GM19455 (cell line): ENCODE measurements around the gene STARD8.
A peak's percentile ranks its signal among the peaks of the same experiment; 100 is the strongest.
"Not testable (repeated sequence)": the region's sequence is repeated elsewhere in the genome, so short reads cannot be mapped to it uniquely, and the experiment has no call there.

ENCODE experiments used
- ATAC-seq: cut with Tn5 transposase; IDR thresholded peaks from one replicate; pipeline ENCODE4 v1.9.1; 2021; ENCODE audit not compliant: unreplicated experiment

Gene STARD8

GRCh38 chrX:68714856-68715255 is 67.4 kb downstream of the STARD8 start:
- ATAC-seq: no peak

DNA sequence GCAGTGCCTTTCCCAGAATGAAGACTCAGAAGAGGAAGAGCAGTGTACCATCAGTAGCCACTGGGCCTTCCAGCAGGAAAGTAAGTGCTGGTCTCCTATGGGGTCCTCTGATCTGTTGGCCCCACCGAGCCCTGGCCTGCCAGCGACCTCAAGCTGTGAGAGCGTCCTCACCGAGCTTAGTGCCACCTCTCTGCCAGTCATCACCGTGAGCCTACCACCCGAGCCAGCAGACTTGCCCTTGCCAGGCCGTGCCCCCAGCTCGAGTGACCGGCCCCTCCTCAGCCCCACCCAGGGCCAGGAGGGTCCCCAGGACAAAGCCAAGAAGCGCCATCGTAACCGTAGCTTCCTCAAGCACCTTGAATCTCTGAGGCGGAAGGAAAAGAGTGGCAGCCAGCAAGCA is 69.7 kb downstream of the STARD8 start:
- no peak for ATAC-seq

DNA sequence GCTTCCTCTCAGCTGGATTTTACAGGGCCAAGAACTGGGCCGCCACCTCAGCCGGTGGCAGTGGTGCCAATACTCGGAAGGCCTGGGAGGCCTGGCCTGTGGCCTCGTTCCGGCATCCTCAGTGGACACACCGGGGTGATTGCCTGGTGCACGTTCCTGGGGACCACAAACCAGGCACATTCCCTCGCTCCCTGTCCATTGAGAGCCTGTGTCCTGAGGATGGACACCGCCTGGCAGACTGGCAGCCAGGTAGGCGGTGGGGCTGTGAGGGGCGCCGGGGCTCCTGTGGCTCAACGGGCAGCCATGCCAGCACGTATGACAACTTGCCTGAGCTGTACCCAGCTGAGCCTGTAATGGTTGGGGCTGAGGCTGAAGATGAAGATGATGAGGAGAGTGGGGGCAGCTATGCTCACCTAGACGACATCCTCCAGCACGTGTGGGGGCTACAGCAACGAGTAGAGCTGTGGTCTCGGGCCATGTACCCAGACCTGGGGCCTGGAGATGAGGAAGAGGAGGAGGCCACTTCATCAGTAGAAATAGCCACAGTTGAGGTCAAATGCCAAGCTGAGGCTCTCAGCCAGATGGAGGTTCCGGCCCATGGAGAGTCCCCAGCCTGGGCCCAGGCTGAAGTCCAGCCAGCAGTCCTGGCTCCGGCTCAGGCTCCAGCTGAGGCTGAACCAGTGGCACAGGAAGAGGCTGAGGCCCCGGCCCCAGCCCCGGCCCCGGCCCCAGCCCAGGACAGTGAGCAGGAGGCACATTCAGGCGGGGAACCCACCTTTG is 70.4 kb downstream of the STARD8 start:
- no peak for ATAC-seq

- no peak for ATAC-seq
Observed at GRCh38 chrX:68718443-68718820, 71.0 kb downstream of the STARD8 start.

DNA sequence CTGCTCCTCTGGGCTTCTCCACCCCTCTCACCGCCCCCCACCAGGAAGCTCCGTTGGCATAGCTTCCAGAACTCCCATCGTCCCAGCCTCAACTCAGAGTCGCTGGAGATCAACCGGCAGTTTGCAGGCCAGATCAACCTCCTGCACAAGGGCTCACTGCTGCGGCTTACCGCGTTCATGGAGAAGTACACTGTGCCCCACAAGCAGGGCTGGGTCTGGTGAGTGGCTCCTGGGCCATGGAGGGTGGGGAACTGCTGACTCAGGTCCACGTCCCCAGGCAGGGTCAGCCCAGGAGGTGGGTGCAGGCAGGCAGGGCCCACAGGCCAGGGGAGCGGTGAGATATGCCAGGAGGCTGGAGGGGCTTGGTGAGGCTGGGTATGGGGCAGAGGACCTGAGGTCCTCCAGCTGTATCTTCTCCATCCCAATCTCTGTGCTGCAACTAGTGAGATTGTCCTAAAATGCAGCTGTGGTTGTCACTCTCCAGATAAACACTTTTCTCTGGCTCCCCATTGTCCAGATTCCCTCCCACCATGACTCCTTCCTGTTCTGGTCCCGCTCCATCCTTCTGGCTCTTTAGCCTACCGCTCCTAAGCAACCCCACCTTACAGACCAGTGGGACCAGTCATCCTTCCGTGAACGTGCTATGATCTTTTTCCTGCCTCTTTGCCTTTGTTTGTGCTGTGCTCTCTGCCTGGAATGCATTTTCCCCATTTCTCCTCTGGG is 71.9 kb downstream of the STARD8 start:
- no peak for ATAC-seq

- ATAC-seq: no peak
Observed at GRCh38 chrX:68719904-68720614, 72.6 kb downstream of the STARD8 start.

DNA sequence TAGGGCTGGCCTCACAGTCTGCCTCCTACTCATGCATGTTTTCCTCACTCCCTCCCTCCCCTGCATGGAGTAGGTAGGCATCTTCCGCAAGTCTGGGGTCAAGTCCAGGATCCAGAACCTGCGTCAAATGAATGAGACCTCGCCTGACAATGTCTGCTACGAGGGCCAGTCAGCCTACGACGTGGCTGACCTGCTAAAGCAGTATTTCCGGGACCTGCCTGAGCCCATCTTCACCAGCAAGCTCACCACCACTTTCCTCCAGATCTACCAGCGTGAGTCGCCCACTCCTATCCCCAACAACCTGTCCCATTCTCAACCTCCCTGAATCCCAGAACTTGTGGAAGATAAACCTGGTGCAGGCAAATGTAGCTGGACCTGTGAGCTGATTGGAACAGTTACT is 73.4 kb downstream of the STARD8 start:
- ATAC-seq: no peak

DNA sequence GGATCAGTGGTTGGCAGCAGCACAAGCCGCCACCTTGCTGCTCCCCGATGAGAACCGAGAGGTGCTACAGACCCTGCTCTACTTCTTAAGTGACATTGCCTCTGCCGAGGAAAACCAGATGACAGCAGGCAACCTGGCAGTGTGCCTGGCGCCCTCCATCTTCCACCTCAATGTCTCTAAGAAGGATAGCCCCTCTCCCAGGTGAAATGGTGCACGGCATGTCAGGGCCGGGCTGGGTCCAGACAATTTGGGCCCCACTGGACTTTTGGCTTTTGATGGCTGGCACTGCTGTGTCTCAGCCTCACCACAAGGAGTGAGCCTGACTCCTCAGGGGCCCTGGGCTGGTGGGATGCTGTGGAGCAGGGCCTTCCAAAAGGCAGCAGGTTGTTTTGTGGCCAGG is 74.1 kb downstream of the STARD8 start:
- ATAC-seq: no peak

- no peak for ATAC-seq
Observed at GRCh38 chrX:68721991-68722860, 74.8 kb downstream of the STARD8 start.

GRCh38 chrX:68723491-68724155 is 76.2 kb downstream of the STARD8 start:
- no peak for ATAC-seq

DNA sequence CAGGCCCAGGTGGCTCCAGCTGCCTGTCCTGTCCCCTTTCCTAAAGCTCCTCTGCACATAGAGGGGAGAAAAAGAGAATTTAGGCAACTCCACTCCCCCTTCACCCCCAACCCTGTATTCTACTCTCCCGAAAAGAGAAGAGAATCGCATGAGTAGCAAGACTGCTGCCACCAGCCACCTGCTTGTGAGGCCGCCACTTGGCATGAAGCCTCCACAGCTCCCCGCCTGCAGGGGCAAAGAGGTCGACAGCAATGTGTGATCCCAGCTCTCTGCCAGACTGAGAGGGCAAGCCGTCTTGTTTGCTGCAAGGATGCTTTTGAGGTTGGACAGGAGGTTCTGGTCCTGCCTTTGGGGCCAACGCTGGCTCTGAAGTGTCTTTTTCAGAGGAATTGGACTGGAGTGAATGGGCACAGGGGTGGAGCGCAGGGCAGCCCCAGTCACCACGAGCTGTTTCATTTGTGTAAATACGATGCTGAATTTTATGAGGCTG is 77.1 kb downstream of the STARD8 start:
- ATAC-seq: no peak

DNA sequence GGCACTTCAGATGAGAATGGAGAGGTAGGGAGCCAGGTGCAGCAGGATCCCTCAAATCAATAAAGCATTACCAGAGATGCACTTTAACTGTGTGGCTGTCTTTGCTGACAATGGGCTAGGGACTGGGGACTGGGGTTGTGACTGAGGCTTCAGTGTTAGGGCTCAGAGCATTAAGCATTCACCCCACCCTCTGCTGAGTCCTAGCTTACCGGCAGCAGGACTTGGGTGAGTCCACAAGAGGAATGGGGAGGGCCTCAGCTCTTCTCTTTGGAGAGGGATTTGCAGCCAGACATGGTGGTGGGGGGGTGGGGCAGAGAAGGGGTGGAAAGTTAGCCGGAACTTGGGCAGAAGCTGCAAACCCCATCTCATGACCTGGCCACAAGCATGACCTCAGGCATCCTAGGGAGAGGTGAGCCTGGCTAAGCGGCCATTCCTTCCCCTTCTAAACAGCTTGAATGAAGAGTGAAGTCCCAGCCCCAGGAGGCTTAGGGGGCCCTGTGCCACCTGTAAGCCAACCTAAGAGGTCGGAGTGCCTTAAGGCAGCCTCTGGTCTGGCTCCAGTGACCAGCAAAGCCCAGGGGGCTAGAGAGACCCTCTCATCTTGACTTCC is 78.4 kb downstream of the STARD8 start:
- no peak for ATAC-seq

DNA sequence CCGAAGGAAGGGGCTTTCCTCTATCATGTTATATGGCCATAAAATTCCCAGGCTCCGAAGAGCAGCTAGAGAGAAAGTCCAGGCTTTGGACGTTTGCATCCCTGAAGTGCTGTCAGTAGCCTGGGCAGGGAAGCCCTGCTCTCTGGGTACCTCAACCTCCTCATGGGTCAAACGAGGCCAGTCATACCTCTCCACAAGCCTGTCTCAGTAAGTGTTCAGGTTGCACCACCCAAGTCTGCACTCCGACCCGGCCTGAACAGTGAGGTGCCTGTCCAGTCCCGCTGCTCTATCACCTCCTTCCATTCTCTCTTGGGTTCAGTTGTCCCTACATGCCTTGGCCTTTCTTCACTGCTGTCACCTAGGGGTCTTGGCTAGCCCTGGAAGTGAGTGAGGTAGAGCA is 78.9 kb downstream of the STARD8 start:
- ATAC-seq: no peak

DNA sequence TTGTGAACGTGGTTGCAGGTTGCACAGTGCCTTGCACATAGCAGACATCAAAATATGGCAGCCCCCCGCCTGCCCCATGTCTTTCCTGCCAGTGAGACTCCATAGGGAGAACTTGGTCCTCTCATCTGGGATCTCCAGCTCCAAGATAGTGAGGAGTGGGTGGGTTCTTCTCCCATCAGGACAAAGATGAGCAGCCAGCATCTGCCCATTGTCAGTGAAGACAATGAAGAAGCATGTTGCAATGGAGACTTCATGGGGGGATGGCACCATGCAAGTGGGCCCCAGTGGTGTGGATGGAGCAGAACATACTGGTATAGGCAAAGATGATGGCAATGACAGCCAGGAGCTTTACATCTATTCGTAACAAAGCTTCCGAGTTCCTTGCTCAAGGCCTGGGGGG is 80.2 kb downstream of the STARD8 start:
- ATAC-seq: no peak

- no peak for ATAC-seq
Observed at GRCh38 chrX:68728186-68728585, 80.7 kb downstream of the STARD8 start.

DNA sequence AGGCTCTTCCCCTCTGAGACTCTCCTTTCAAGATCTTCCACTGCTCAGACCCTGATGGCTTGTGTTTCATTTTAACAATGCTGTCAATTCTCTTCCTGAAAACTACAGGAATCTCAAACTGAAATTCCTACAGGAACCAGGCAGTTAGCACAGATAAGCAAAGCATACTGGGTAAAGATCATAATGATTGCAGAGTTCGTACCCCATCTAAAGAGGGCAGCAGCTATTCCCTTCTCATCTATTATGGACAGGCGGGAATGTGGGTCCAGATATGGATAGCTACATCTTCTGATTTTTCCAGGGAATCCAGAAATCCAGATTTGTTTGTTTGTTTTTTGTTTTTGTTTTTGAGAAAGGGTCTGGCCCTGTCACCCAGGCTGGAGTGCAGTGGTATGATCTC is 83.8 kb downstream of the STARD8 start:
- ATAC-seq: no peak

DNA sequence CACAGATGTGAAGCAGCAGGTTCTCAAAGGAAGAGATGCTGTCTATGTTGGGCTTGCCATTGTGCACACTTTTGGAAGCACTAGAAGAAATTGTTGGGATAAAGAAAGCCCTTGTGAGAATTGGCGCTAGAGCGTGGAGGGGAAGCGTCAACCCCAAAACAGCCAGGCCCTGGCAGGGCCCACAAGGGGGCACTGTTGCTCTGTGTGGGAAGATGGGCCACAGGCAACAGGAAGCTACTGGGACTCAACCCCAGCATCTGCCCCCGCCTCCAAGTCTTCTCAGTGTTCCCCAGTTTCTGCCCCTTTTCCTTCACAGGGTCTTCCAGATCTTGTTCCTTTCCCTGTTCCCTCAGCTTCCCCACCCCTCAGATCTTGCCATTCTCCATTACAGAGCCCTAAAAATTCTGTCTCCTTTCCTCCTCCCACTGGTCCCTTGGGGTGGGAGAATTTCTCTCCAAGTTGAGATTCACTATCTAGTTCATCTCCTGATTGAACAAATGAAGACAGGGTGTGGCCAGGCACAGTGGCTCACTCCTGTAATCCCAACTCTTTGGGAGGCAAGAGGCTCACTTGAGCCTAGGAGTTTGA is 85.5 kb downstream of the STARD8 start:
- peak; percentile 68 for ATAC-seq

DNA sequence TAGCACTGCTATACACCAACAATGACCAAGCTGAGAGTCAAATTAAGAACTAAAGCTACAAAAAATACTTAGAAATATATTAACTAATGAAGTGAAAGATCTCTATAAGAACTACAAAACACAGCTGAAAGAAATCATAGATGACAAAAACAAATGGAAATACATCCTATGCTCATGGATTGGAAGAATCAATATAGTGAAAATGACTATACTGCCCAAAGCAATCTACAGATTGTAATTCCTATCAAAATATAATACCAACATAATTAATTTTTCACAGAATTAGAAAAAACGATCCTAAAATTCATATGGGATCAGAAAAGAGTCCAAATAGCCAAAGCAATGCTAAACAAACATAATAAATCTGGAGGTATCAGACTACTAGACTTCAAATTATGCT is 87.8 kb downstream of the STARD8 start:
- ATAC-seq: no peak

- ATAC-seq: not testable (repeated sequence)
Observed at GRCh38 chrX:68741864-68742263, 94.4 kb downstream of the STARD8 start.

DNA sequence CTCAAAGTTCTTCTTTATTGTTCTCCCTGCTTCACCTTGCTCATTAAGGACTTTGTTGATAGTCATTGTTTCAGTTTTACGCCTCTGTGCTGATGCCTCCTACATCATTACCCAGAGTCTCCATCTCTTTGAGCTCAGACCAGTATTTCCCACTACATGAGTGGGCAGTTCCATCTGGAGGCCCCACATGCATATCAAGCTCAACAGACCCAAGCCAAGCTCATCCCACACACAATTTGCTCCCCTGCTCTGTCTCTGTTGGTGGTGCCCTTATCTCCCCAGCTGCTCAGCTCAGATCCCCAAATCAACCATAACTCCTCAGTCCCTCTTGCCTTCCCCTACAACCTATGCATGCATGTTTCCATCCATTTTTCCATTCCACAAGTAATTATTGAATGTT is 96.3 kb downstream of the STARD8 start:
- no peak for ATAC-seq
